Liver (tissue), 3 donors: Measurements from ENCODE around the gene NDUFV2.

Source experiments
- EGR1 ChIP-seq, 2 donors: IDR thresholded peaks; 2 replicates each; pipeline ENCODE4 v1.6.1; 2016 to 2018; ENCODE audit warnings: antibody characterized with exemption in 2 of 2, low read depth in 2 of 2
- TF ChIP-seq, protein P1 (sequence below): fragments of 150-350 bp; IDR thresholded peaks from 2 replicates; pipeline ENCODE4 v1.5.1; 2017; ENCODE audit warnings: improper control_type of control experiment, low read depth, low read length; ENCODE audit not compliant: missing input control
- TF ChIP-seq, protein P2 (sequence below): IDR thresholded peaks from 2 replicates; pipeline ENCODE4 v1.6.1; 2016; ENCODE audit warnings: antibody characterized with exemption, mild to moderate bottlenecking
- donor health status: healthy.
- donor health status: healthy.

DNA sequence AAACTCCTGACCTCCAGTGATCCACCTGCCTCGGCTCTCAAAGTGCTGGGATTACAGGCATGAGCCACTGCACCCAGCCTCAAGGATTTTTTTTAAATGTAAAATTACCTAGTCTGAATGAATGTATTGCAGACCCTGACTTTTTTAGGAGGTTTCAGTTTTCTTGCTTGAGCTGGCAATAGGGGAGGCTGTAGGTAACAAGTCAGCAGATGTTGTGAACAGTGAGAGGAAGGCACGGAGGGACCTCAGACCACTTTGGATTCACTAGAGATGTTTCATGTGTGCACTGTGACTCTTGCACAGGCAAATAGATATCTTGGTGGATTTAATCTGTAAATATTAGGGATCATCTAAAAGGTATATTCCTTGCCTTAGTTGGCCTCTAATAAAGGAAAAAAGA lies 6.4 kb downstream of the NDUFV2 start:
- TF ChIP-seq, protein P1, sequence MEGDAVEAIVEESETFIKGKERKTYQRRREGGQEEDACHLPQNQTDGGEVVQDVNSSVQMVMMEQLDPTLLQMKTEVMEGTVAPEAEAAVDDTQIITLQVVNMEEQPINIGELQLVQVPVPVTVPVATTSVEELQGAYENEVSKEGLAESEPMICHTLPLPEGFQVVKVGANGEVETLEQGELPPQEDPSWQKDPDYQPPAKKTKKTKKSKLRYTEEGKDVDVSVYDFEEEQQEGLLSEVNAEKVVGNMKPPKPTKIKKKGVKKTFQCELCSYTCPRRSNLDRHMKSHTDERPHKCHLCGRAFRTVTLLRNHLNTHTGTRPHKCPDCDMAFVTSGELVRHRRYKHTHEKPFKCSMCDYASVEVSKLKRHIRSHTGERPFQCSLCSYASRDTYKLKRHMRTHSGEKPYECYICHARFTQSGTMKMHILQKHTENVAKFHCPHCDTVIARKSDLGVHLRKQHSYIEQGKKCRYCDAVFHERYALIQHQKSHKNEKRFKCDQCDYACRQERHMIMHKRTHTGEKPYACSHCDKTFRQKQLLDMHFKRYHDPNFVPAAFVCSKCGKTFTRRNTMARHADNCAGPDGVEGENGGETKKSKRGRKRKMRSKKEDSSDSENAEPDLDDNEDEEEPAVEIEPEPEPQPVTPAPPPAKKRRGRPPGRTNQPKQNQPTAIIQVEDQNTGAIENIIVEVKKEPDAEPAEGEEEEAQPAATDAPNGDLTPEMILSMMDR: no peak
- TF ChIP-seq EGR1 (IDR thresholded peaks at IDR 0.05; ENCODE audit: low read depth in 2 of 2): no peak
- TF ChIP-seq, protein P2, sequence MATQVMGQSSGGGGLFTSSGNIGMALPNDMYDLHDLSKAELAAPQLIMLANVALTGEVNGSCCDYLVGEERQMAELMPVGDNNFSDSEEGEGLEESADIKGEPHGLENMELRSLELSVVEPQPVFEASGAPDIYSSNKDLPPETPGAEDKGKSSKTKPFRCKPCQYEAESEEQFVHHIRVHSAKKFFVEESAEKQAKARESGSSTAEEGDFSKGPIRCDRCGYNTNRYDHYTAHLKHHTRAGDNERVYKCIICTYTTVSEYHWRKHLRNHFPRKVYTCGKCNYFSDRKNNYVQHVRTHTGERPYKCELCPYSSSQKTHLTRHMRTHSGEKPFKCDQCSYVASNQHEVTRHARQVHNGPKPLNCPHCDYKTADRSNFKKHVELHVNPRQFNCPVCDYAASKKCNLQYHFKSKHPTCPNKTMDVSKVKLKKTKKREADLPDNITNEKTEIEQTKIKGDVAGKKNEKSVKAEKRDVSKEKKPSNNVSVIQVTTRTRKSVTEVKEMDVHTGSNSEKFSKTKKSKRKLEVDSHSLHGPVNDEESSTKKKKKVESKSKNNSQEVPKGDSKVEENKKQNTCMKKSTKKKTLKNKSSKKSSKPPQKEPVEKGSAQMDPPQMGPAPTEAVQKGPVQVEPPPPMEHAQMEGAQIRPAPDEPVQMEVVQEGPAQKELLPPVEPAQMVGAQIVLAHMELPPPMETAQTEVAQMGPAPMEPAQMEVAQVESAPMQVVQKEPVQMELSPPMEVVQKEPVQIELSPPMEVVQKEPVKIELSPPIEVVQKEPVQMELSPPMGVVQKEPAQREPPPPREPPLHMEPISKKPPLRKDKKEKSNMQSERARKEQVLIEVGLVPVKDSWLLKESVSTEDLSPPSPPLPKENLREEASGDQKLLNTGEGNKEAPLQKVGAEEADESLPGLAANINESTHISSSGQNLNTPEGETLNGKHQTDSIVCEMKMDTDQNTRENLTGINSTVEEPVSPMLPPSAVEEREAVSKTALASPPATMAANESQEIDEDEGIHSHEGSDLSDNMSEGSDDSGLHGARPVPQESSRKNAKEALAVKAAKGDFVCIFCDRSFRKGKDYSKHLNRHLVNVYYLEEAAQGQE: no peak
